Neural cell (in vitro differentiated cells): ENCODE data around the gene MSANTD4. TPM values are rescaled to one million over a fixed set of nuclear protein-coding genes. Genes with fewer than 3 reads are reported as not detected.

Experiments
- H2AFZ ChIP-seq: fragments of 200-600, 300-800 bp; sonication (generic), shearing (Covaris generic); 2 replicates; pipeline ENCODE4 v1.6.0; 2014; ENCODE audit warnings: low read depth, mild to moderate bottlenecking, antibody characterized with exemption, low read length, moderate library complexity
- H3F3A ChIP-seq: fragments of 200-600 bp; shearing (Covaris generic); 2 replicates; pipeline ENCODE4 v1.6.1; 2016; ENCODE audit warnings: mild to moderate bottlenecking, moderate library complexity, mixed read lengths, antibody characterized with exemption, low read length; ENCODE audit not compliant: insufficient read depth, poor library complexity, severe bottlenecking
- H3K27ac ChIP-seq: fragments of 200-600, 300-800 bp; sonication (generic), shearing (Covaris generic); 2 replicates; pipeline ENCODE4 v1.5.1; 2014; ENCODE audit warnings: mild to moderate bottlenecking, low read length, moderate library complexity
- H3K27me3 ChIP-seq: fragments of 300-800, 200-600 bp; sonication (generic), shearing (Covaris generic); 2 replicates; pipeline ENCODE4 v1.6.0; 2014; ENCODE audit warnings: mild to moderate bottlenecking, low read depth, low read length, moderate library complexity; ENCODE audit not compliant: insufficient read depth
- H3K36me3 ChIP-seq: fragments of 300-800, 200-600 bp; sonication (generic), shearing (Covaris generic); 2 replicates; pipeline ENCODE4 v1.5.1; 2014; ENCODE audit warnings: mild to moderate bottlenecking, antibody characterized with exemption, low read length, moderate library complexity; ENCODE audit not compliant: insufficient read depth
- H3K4me2 ChIP-seq: fragments of 300-800, 200-600 bp; sonication (generic), shearing (Covaris generic); 2 replicates; pipeline ENCODE4 v1.6.0; 2014; ENCODE audit warnings: mild to moderate bottlenecking, low read length
- H3K4me3 ChIP-seq: fragments of 300-800, 200-600 bp; sonication (generic), shearing (Covaris generic); 2 replicates; pipeline ENCODE4 v1.5.1; 2014; ENCODE audit warnings: mild to moderate bottlenecking, low read length, moderate library complexity
- H3K79me2 ChIP-seq: fragments of 200-600 bp; shearing (Covaris generic); replicated peaks from 2 replicates; pipeline ENCODE4 v1.6.0; 2014; ENCODE audit warnings: mild to moderate bottlenecking, low read length, moderate library complexity; ENCODE audit not compliant: insufficient read depth
- H3K9ac ChIP-seq: fragments of 300-800, 200-600 bp; sonication (generic), shearing (Covaris generic); 2 replicates; pipeline ENCODE4 v1.6.1; 2016; ENCODE audit warnings: mild to moderate bottlenecking, low read length, mixed read lengths
- H3K9me2 ChIP-seq: fragments of 200-600 bp; shearing (Covaris generic); 2 replicates; pipeline ENCODE4 v1.6.1; 2016; ENCODE audit warnings: mild to moderate bottlenecking, low read length, mixed read lengths; ENCODE audit not compliant: insufficient read depth
- H3K9me3 ChIP-seq: fragments of 200-600, 300-800 bp; sonication (generic), shearing (Covaris generic); 2 replicates; pipeline ENCODE4 v1.6.1; 2016; ENCODE audit warnings: mild to moderate bottlenecking, mixed run types, low read length, moderate library complexity, mixed read lengths
- H4K20me1 ChIP-seq: fragments of 200-600 bp; shearing (Covaris generic); 2 replicates; pipeline ENCODE4 v1.6.1; 2016; ENCODE audit warnings: mild to moderate bottlenecking, mixed run types; ENCODE audit not compliant: insufficient read depth
- CTCF ChIP-seq: fragments of 450-650 bp; IDR thresholded peaks from 2 replicates; pipeline ENCODE4 v1.5.1; 2014; ENCODE audit warnings: antibody characterized with exemption, mild to moderate bottlenecking, moderate library complexity; ENCODE audit not compliant: poor library complexity, severe bottlenecking
- EP300 ChIP-seq: fragments of 450-650 bp; conservative IDR thresholded peaks from 2 replicates; pipeline ENCODE4 v1.6.1; 2014; ENCODE audit warnings: antibody characterized with exemption, mild to moderate bottlenecking, moderate library complexity; ENCODE audit not compliant: poor library complexity, severe bottlenecking
- EZH2 ChIP-seq: fragments of 200-600, 300-800 bp; shearing (Covaris generic), sonication (generic); IDR thresholded peaks from 2 replicates; pipeline ENCODE4 v1.6.1; 2014; ENCODE audit warnings: antibody characterized with exemption, low read length, borderline replicate concordance, mild to moderate bottlenecking; ENCODE audit not compliant: insufficient read depth, poor library complexity, severe bottlenecking
- MXI1 ChIP-seq: fragments of 450-650 bp; conservative IDR thresholded peaks from 2 replicates; pipeline ENCODE4 v1.6.1; 2014; ENCODE audit warnings: antibody characterized with exemption, mild to moderate bottlenecking; ENCODE audit not compliant: poor library complexity, severe bottlenecking
- POLR2AphosphoS5 ChIP-seq: IDR thresholded peaks from 2 replicates; pipeline ENCODE4 v1.6.1; 2012
- RAD21 ChIP-seq: fragments of 450-650 bp; conservative IDR thresholded peaks from 2 replicates; pipeline ENCODE4 v1.6.1; 2014; ENCODE audit warnings: antibody characterized with exemption, mild to moderate bottlenecking, moderate library complexity
- REST ChIP-seq: IDR thresholded peaks from 2 replicates; pipeline ENCODE4 v1.6.1; 2012; ENCODE audit warnings: borderline replicate concordance
- SMC3 ChIP-seq: fragments of 450-650 bp; conservative IDR thresholded peaks from 2 replicates; pipeline ENCODE4 v1.6.1; 2014; ENCODE audit warnings: antibody characterized with exemption, mild to moderate bottlenecking, moderate library complexity; ENCODE audit not compliant: poor library complexity
- TAF1 ChIP-seq: IDR thresholded peaks from 2 replicates; pipeline ENCODE4 v1.6.1; 2012; ENCODE audit warnings: low read depth
- polyA plus RNA-seq: library from polyadenylated mRNA; depleted of rRNA; stranded (reverse); fragments of >200 nt; gene quantifications from 2 replicates; pipeline ENCODE4 v1.2.3, GENCODE V29; 2014

The MSANTD4 gene
- polyA plus RNA-seq, 1 donor from 2014 or later: 48.4 TPM

GRCh38 chr11:106017093-106017492 is 4.9 kb downstream of the MSANTD4 start (continued):
- TF ChIP-seq EP300: no peak
- no peak for TF ChIP-seq RAD21
- TF ChIP-seq EZH2: no peak
- TF ChIP-seq SMC3: no peak

GRCh38 chr11:106015066-106015465 is 7.0 kb downstream of the MSANTD4 start:
- no peak overlapping the region for H2AFZ ChIP-seq
- H3K36me3 ChIP-seq: no peaks in the 10 kb centered on the region
- TF ChIP-seq RAD21 (no peak), SMC3 (no peak), MXI1 (no peak), POLR2AphosphoS5 (no peak), EP300 (no peak), TAF1 (no peak), CTCF (no peak), EZH2 (no peak), REST (no peak)
- H3K27ac ChIP-seq: no peak overlapping the region
- no peaks in the 10 kb centered on the region for H3K27me3 ChIP-seq
- peaks cover 57% of the 10 kb centered on the region for H3K79me2 ChIP-seq
- H3F3A ChIP-seq: no peaks in the 10 kb centered on the region
- no peak overlapping the region for H3K4me3 ChIP-seq
- no peaks in the 10 kb centered on the region for H3K9me3 ChIP-seq
- H3K4me2 ChIP-seq: no peak overlapping the region
- H3K9me2 ChIP-seq: no peaks in the 10 kb centered on the region
- no peak overlapping the region for H3K9ac ChIP-seq
- H4K20me1 ChIP-seq: no peaks in the 10 kb centered on the region

GRCh38 chr11:106014620-106015019 is 7.4 kb downstream of the MSANTD4 start:
- peaks cover 53% of the 10 kb centered on the region for H3K79me2 ChIP-seq
- H3K36me3 ChIP-seq: peaks cover 2% of the 10 kb centered on the region
- no peak overlapping the region for H3K4me3 ChIP-seq
- no peaks in the 10 kb centered on the region for H3F3A ChIP-seq
- peak overlapping the region; percentile 9 for H3K4me2 ChIP-seq
- no peak overlapping the region for H2AFZ ChIP-seq
- no peaks in the 10 kb centered on the region for H3K9me3 ChIP-seq
- H4K20me1 ChIP-seq: no peaks in the 10 kb centered on the region
- H3K27ac ChIP-seq: no peak overlapping the region
- no peaks in the 10 kb centered on the region for H3K27me3 ChIP-seq
- TF ChIP-seq TAF1 (no peak), POLR2AphosphoS5 (no peak), SMC3 (no peak), MXI1 (no peak), RAD21 (no peak), EZH2 (no peak), EP300 (no peak)
- no peak overlapping the region for H3K9ac ChIP-seq
- H3K9me2 ChIP-seq: no peaks in the 10 kb centered on the region
